ENCODE measurements around the gene SBF2. TPM values are rescaled to one million over a fixed set of nuclear protein-coding genes. Genes with fewer than 3 reads are reported as not detected.
"Not testable (repeated sequence)": the region's sequence is repeated elsewhere in the genome, so short reads cannot be mapped to it uniquely, and the experiment has no call there.

Gene SBF2
- total and polyA plus RNA-seq, 9 of the 15 experiments (the other 6 are each of a cell fraction or from before 2014, with no cell fraction given), result 0.80 to 9.5 (median 5.0) TPM

GRCh38 chr11:10232756-10233155 is 61.3 kb downstream of the SBF2 start (continued):
- TF ChIP-seq PRDM10 (IDR thresholded peaks at IDR 0.05; ENCODE audit: partially characterized antibody) (no peak), CHAMP1 (IDR thresholded peaks at IDR 0.05) (no peak), RBM17 (IDR thresholded peaks at IDR 0.05; ENCODE audit: borderline replicate concordance, low read depth, low read length) (no peak), ZNF124 (CRISPR knock-in tag; IDR thresholded peaks at IDR 0.05) (no peak)

GRCh38 chr11:10231803-10232202 is 62.2 kb downstream of the SBF2 start:
- H3K9me3 ChIP-seq (replicated peaks; ENCODE audit: control insufficient read depth, insufficient read depth, low read depth, low read length); H3K36me3 ChIP-seq (ENCODE audit: control insufficient read depth, insufficient read depth, low read length); H4K20me1 ChIP-seq (replicated peaks; ENCODE audit: control insufficient read depth, insufficient read depth, low read length); H3K4me2 ChIP-seq (ENCODE audit: insufficient read depth, low read length); in situ Hi-C loops (cut with MboI); H3K27ac ChIP-seq (ENCODE audit: extremely low read depth, low read depth, low read length); BruUV-seq (replicated peaks); H3K9me1 ChIP-seq (ENCODE audit: control insufficient read depth, insufficient read depth, low read length); CTCF ChIA-PET (ENCODE audit: low intra/inter-chr PET ratio); ATAC-seq; H2AFZ ChIP-seq (ENCODE audit: low read depth, low read length); H3K4me1 ChIP-seq (replicated peaks in 1 of 2; ENCODE audit: control insufficient read depth in 2 of 2, insufficient read depth in 2 of 2, low read length in 2 of 2); intact Hi-C loops (cut with micrococcal nuclease); H3K79me2 ChIP-seq (ENCODE audit: control insufficient read depth, insufficient read depth, low read length); DNase-seq (ENCODE audit: extremely low read depth in 1 of 4, low spot score in 3 of 4); H3K9ac ChIP-seq (ENCODE audit: insufficient read depth in 1 of 2, low read depth in 2 of 2, low read length in 2 of 2); POLR2A ChIA-PET; FAIRE-seq; H3K27me3 ChIP-seq (ENCODE audit: control insufficient read depth in 2 of 2, insufficient read depth in 2 of 2, low read length in 2 of 2); H3K4me3 ChIP-seq: not testable (repeated sequence)
- WGBS (ENCODE audit: insufficient coverage, low coverage, missing lambda C conversion rate), result 25% methylated on average over 6 of the region's 13 CpGs
